IMR-90 (cell line): ENCODE results near the gene DNTT. TPM values are rescaled to one million over a fixed set of nuclear protein-coding genes. Genes with fewer than 3 reads are reported as not detected.

Source experiments
- ATAC-seq: fragments of 200-7000 bp; cut with Tn5 transposase; 2 replicates; pipeline ENCODE4 v1.9.1; 2020; ENCODE audit warnings: low read depth, mild to moderate bottlenecking, moderate library complexity
- BruUV-seq: library from RNA; stranded (reverse); fragments of 400-500 nt; replicated peaks from 2 replicates; lab custom pipeline; 2021; lab: Mats Ljungman, UMichigan
- CTCF ChIA-PET: fragments of 300-600 bp; formaldehyde crosslinking; extraction: SDS; loops from one replicate; lab custom pipeline; 2021; ENCODE audit warnings: antibody characterized with exemption; lab: Yijun Ruan, JAX
- POLR2A ChIA-PET: fragments of 300-600 bp; sonication (Branson Sonifier 250); formaldehyde crosslinking; loops from one replicate; lab custom pipeline; 2022; ENCODE audit warnings: antibody characterized with exemption; ENCODE audit not compliant: unreplicated experiment; lab: Charles Lee
- DNase-seq: peaks from one replicate; pipeline ENCODE4 v3.0.0; 2013
- H2AFZ ChIP-seq: replicated peaks from 2 replicates; pipeline ENCODE3; 2013; ENCODE audit warnings: low read length, mild to moderate bottlenecking; ENCODE audit not compliant: poor library complexity
- H2AK5ac ChIP-seq: 2 replicates; pipeline ENCODE4 v1.6.1; 2013; ENCODE audit warnings: low read depth, low read length, inconsistent platforms
- H2AK9ac ChIP-seq: replicated peaks from 2 replicates; pipeline ENCODE3; 2013; ENCODE audit warnings: mild to moderate bottlenecking, low read depth, low read length, moderate library complexity; ENCODE audit not compliant: poor library complexity
- H2BK120ac ChIP-seq: 2 replicates; pipeline ENCODE4 v1.6.1; 2013; ENCODE audit warnings: low read depth, low read length, inconsistent platforms
- H2BK15ac ChIP-seq: 3 replicates; pipeline ENCODE4 v1.6.1; 2013; ENCODE audit warnings: low read depth, low read length, inconsistent platforms
- H2BK20ac ChIP-seq: 2 replicates; pipeline ENCODE4 v1.6.1; 2013; ENCODE audit warnings: low read depth, mild to moderate bottlenecking, inconsistent platforms, low read length, moderate library complexity
- H2BK5ac ChIP-seq: 2 replicates; pipeline ENCODE4 v1.6.1; 2013; ENCODE audit warnings: mild to moderate bottlenecking, low read depth, low read length, inconsistent platforms; ENCODE audit not compliant: poor library complexity, severe bottlenecking
- H3K14ac ChIP-seq: replicated peaks from 2 replicates; pipeline ENCODE4 v1.6.1; 2013; ENCODE audit warnings: low read depth, low read length, inconsistent platforms
- H3K18ac ChIP-seq: 2 replicates; pipeline ENCODE4 v1.6.1; 2013; ENCODE audit warnings: low read depth, low read length, control low read depth
- H3K23ac ChIP-seq: 2 replicates; pipeline ENCODE4 v1.6.1; 2013; ENCODE audit warnings: low read depth, low read length, inconsistent platforms
- H3K27ac ChIP-seq: 2 replicates; pipeline ENCODE4 v1.5.1; 2013; ENCODE audit warnings: mild to moderate bottlenecking, control low read depth, low read length; ENCODE audit not compliant: insufficient read depth
- H3K27me3 ChIP-seq: 2 replicates; pipeline ENCODE4 v1.6.1; 2013; ENCODE audit warnings: low read length; ENCODE audit not compliant: control insufficient read depth, insufficient read depth
- H3K36me3 ChIP-seq: 2 replicates; pipeline ENCODE4 v1.6.1; 2013; ENCODE audit warnings: low read length, mixed read lengths; ENCODE audit not compliant: control insufficient read depth, insufficient read depth
- H3K4ac ChIP-seq: 2 replicates; pipeline ENCODE4 v1.6.1; 2013; ENCODE audit warnings: low read depth, low read length, inconsistent platforms
- H3K4me1 ChIP-seq: 2 replicates; pipeline ENCODE4 v1.6.1; 2013; ENCODE audit warnings: low read length, mixed read lengths; ENCODE audit not compliant: control insufficient read depth, insufficient read depth
- H3K4me2 ChIP-seq: 2 replicates; pipeline ENCODE4 v1.6.1; 2013; ENCODE audit warnings: low read depth, mild to moderate bottlenecking, control low read depth, low read length, moderate library complexity
- H3K4me3 ChIP-seq: 2 replicates; pipeline ENCODE4 v1.5.1; 2013; ENCODE audit warnings: low read depth, mild to moderate bottlenecking, control low read depth, low read length, moderate library complexity; ENCODE audit not compliant: insufficient read depth
- H3K56ac ChIP-seq: 2 replicates; pipeline ENCODE4 v1.6.1; 2013; ENCODE audit warnings: low read length, inconsistent platforms; ENCODE audit not compliant: insufficient read depth; ENCODE audit errors: extremely low read depth
- H3K79me1 ChIP-seq, 2 experiments: 2 replicates each; pipeline ENCODE4 v1.6.1; 2013; ENCODE audit warnings: low read length in 2 of 2, inconsistent platforms in 1 of 2, low read depth in 1 of 2
- H3K9ac ChIP-seq: 2 replicates; pipeline ENCODE4 v1.6.1; 2013; ENCODE audit warnings: low read depth, low read length, control low read depth
- H3K9me1 ChIP-seq: 2 replicates; pipeline ENCODE4 v1.6.1; 2013; ENCODE audit warnings: low read length, inconsistent platforms; ENCODE audit not compliant: insufficient read depth
- H3K9me3 ChIP-seq: 2 replicates; pipeline ENCODE4 v1.6.1; 2013; ENCODE audit warnings: low read length; ENCODE audit not compliant: control insufficient read depth, insufficient read depth
- H4K20me1 ChIP-seq: 2 replicates; pipeline ENCODE4 v1.6.1; 2013; ENCODE audit warnings: low read length, inconsistent platforms; ENCODE audit not compliant: insufficient read depth
- H4K5ac ChIP-seq: 2 replicates; pipeline ENCODE4 v1.6.1; 2013; ENCODE audit warnings: mild to moderate bottlenecking, low read depth, low read length, control low read depth
- H4K8ac ChIP-seq, 2 experiments: 2 replicates each; pipeline ENCODE4 v1.6.1; 2013; ENCODE audit warnings: low read depth in 2 of 2, low read length in 2 of 2, control low read depth in 1 of 2, inconsistent platforms in 1 of 2
- H4K91ac ChIP-seq: 2 replicates; pipeline ENCODE4 v1.6.1; 2013; ENCODE audit warnings: low read depth, low read length, inconsistent platforms; ENCODE audit not compliant: insufficient read depth
- CHD1 ChIP-seq: IDR thresholded peaks from 2 replicates; pipeline ENCODE4 v1.6.1; 2012; ENCODE audit warnings: low read depth, low read length, improper control_type of control experiment
- FOS ChIP-seq: fragments of 150-350 bp; IDR thresholded peaks from 2 replicates; pipeline ENCODE4 v1.6.1; 2016; ENCODE audit warnings: low read depth, low read length
- MAFK ChIP-seq: IDR thresholded peaks from 2 replicates; pipeline ENCODE4 v1.6.1; 2012; ENCODE audit warnings: low read depth, low read length, improper control_type of control experiment
- MAZ ChIP-seq: IDR thresholded peaks from 2 replicates; pipeline ENCODE4 v1.6.1; 2012; ENCODE audit warnings: low read depth, mild to moderate bottlenecking, low read length, improper control_type of control experiment, moderate library complexity, borderline replicate concordance
- NFE2L2 ChIP-seq: fragments of 150-350 bp; IDR thresholded peaks from 2 replicates; pipeline ENCODE4 v1.6.1; 2016; ENCODE audit warnings: low read depth, mild to moderate bottlenecking, low read length
- POLR2A ChIP-seq: IDR thresholded peaks from 2 replicates; pipeline ENCODE4 v1.6.1; 2012; ENCODE audit warnings: mild to moderate bottlenecking, low read depth, low read length
- SMC3 ChIP-seq: fragments of 150-350 bp; IDR thresholded peaks from 2 replicates; pipeline ENCODE4 v1.6.1; 2016; ENCODE audit warnings: low read depth, mild to moderate bottlenecking, antibody characterized with exemption, low read length, moderate library complexity
- WGBS, 2 experiments: methylation state at CpG; one replicate each; pipeline versions ENCODE4 v1.1.5 to v1.1.7; 2013; ENCODE audit warnings: missing lambda C conversion rate in 2 of 2; ENCODE audit not compliant: insufficient read length in 1 of 2; ENCODE audit errors: extremely low coverage in 2 of 2; 5-methylcytosine and 5-hydroxymethylcytosine counted together
- dilution Hi-C: fragments of 300-500 bp; cut with HindIII; formaldehyde crosslinking; loops from one replicate; pipeline ENCODE4 v1.14.3; 2018; ENCODE audit warnings: low sequenced_read_pairs; ENCODE audit not compliant: unreplicated experiment
- in situ Hi-C: fragments of 300-500 bp; cut with MboI; formaldehyde crosslinking; loops from 3 replicates; pipeline ENCODE4 v1.14.3; 2019; ENCODE audit warnings: low sequenced_read_pairs, inconsistent platforms, mixed read lengths
- intact Hi-C: fragments of 100-400 bp; cut with micrococcal nuclease; formaldehyde crosslinking; loops from 2 replicates; pipeline ENCODE4 v1.10.0; 2022
- polyA plus RNA-seq, 3 experiments: library from polyadenylated mRNA; depleted of rRNA; stranded (reverse); fragments of >200 nt; gene quantifications; 2 replicates each; pipeline ENCODE4 v1.2.3, GENCODE V29; 2012; ENCODE audit warnings: low replicate concordance in 1 of 3
- total RNA-seq: library from RNA; depleted of rRNA; stranded (reverse); fragments of >200 nt; gene quantifications from 2 replicates; pipeline ENCODE4 v1.2.3, GENCODE V29; 2012
- TF ChIP-seq, protein P1 (sequence below): fragments of 150-350 bp; IDR thresholded peaks from 2 replicates; pipeline ENCODE4 v1.6.1; 2016; ENCODE audit warnings: low read depth, mild to moderate bottlenecking, low read length, moderate library complexity, borderline replicate concordance
- TF ChIP-seq, protein P2 (sequence below): conservative IDR thresholded peaks from 2 replicates; pipeline ENCODE4 v1.5.1; 2012; ENCODE audit warnings: mild to moderate bottlenecking, low read depth, low read length, improper control_type of control experiment

Gene DNTT
- total and polyA plus RNA-seq, 2 of the 4 experiments (the other 2 are of a cell fraction) = not detected

DNA sequence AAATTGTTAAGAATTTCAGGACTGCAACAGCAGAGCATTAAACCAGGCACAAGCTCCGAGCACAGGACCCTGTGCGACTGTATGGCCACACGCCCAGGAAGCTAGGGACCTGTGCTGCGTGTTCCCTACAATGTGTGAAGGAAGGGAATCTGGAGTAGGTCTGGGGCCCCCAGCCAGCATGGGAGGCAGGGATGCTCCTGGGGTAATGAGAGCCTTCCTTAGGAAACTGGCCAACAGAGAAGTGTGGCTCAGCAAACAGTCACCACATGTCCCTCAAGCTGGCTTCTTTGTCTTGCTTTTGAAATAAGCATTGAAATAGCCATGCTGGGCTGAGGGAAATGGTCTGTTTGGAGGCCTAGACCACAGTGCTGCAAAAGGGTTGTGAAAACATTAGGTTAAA is 41.1 kb upstream of the DNTT start:
- Histone ChIP-seq H2AFZ (no peak overlapping the region), H4K8ac (no peak overlapping the region), H3K36me3 (no peaks in the 10 kb centered on the region), H3K4me3 (no peak overlapping the region), H3K9me3 (no peaks in the 10 kb centered on the region), H3K27ac (no peak overlapping the region), H2AK9ac (no peak overlapping the region), H4K91ac (no peak overlapping the region), H3K56ac (no peak overlapping the region), H2BK15ac (no peak overlapping the region), H3K79me1 (no peaks in the 10 kb centered on the region), H4K5ac (no peak overlapping the region), H3K27me3 (no peaks in the 10 kb centered on the region), H3K23ac (no peak overlapping the region), H3K14ac (no peak overlapping the region), H2BK5ac (no peak overlapping the region), H3K4me1 (no peaks in the 10 kb centered on the region), H3K9me1 (no peaks in the 10 kb centered on the region), H3K4me2 (no peak overlapping the region), H4K20me1 (no peaks in the 10 kb centered on the region), H3K9ac (no peak overlapping the region), H2BK120ac (no peak overlapping the region), H2BK20ac (no peak overlapping the region), H3K4ac (no peak overlapping the region), H2AK5ac (no peak overlapping the region), H3K18ac (no peak overlapping the region)
- no TSS peak for BruUV-seq
- CTCF ChIA-PET = no interaction called here
- dilution Hi-C loops (no loop called here), in situ Hi-C loops (no loop called here), intact Hi-C loops (no loop called here)
- no peak for ATAC-seq
- TF ChIP-seq NFE2L2 = no peak
- TF ChIP-seq, protein P1, sequence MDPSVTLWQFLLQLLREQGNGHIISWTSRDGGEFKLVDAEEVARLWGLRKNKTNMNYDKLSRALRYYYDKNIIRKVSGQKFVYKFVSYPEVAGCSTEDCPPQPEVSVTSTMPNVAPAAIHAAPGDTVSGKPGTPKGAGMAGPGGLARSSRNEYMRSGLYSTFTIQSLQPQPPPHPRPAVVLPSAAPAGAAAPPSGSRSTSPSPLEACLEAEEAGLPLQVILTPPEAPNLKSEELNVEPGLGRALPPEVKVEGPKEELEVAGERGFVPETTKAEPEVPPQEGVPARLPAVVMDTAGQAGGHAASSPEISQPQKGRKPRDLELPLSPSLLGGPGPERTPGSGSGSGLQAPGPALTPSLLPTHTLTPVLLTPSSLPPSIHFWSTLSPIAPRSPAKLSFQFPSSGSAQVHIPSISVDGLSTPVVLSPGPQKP = no peak
- TF ChIP-seq FOS = no peak
- no peak for TF ChIP-seq POLR2A
- no peak for TF ChIP-seq CHD1
- no peak for TF ChIP-seq SMC3
- no peak for TF ChIP-seq MAZ
- no peak for TF ChIP-seq MAFK
- TF ChIP-seq, protein P2, sequence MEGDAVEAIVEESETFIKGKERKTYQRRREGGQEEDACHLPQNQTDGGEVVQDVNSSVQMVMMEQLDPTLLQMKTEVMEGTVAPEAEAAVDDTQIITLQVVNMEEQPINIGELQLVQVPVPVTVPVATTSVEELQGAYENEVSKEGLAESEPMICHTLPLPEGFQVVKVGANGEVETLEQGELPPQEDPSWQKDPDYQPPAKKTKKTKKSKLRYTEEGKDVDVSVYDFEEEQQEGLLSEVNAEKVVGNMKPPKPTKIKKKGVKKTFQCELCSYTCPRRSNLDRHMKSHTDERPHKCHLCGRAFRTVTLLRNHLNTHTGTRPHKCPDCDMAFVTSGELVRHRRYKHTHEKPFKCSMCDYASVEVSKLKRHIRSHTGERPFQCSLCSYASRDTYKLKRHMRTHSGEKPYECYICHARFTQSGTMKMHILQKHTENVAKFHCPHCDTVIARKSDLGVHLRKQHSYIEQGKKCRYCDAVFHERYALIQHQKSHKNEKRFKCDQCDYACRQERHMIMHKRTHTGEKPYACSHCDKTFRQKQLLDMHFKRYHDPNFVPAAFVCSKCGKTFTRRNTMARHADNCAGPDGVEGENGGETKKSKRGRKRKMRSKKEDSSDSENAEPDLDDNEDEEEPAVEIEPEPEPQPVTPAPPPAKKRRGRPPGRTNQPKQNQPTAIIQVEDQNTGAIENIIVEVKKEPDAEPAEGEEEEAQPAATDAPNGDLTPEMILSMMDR = no peak
- POLR2A ChIA-PET = no interaction called here
- 80% methylated on average over 2 of the region's 4 CpGs; no CpG with 5 or more reads in 1 of the 2 experiments for WGBS, 2 experiments
- no peak for DNase-seq
